Right hindlimb (tissue), 1 donor: ENCODE data around the gene FERMT3.

Experiments used
- DNase-seq: peaks from one replicate; pipeline ENCODE4 v3.0.0-alpha.2; 2018

Gene FERMT3

GRCh38 chr11:64222651-64223000, 16.1 kb downstream of the FERMT3 start:
- no peak for DNase-seq

GRCh38 chr11:64223001-64223651, 16.6 kb downstream of the FERMT3 start:
- DNase-seq, result peak; percentile 29

- DNase-seq, result no peak
Observed at GRCh38 chr11:64224151-64224890, 17.8 kb downstream of the FERMT3 start.

- DNase-seq, result no peak
Observed at GRCh38 chr11:64224891-64225607, 18.5 kb downstream of the FERMT3 start.

GRCh38 chr11:64225608-64226506, 19.3 kb downstream of the FERMT3 start, which contains the start of the genes NUDT22 and TRPT1:
NUDT22 (plus strand) TSS chr11:64226274; CDS start chr11:64226653, 379 bp downstream.
TRPT1 (minus strand) TSS chr11:64226186; CDS start chr11:64225860, 326 bp downstream.
- DNase-seq, result peak; percentile 94

- DNase-seq, result peak; percentile 64
Observed at GRCh38 chr11:64226507-64227051, 20.1 kb downstream of the FERMT3 start.

- DNase-seq, result peak; percentile 20
Observed at GRCh38 chr11:64227405-64227956, 21.0 kb downstream of the FERMT3 start.

- DNase-seq, result no peak
Observed at GRCh38 chr11:64229090-64229743, 22.7 kb downstream of the FERMT3 start.

GRCh38 chr11:64229744-64230170, 23.2 kb downstream of the FERMT3 start:
- no peak for DNase-seq

GRCh38 chr11:64230171-64230984, 23.9 kb downstream of the FERMT3 start, which contains the start of gene DNAJC4:
DNAJC4 (plus strand) TSS chr11:64230548; CDS start chr11:64230855, 307 bp downstream.
- peak; percentile 94 for DNase-seq

GRCh38 chr11:64230985-64231365, 24.5 kb downstream of the FERMT3 start:
- DNase-seq, result no peak

- DNase-seq, result no peak
Observed at GRCh38 chr11:64231546-64231945, 25.0 kb downstream of the FERMT3 start.

- DNase-seq, result no peak
Observed at GRCh38 chr11:64232182-64232966, 25.9 kb downstream of the FERMT3 start.

GRCh38 chr11:64232967-64233315, 26.4 kb downstream of the FERMT3 start:
- no peak for DNase-seq

- DNase-seq, result peak; percentile 85
Observed at GRCh38 chr11:64233913-64234586, 27.5 kb downstream of the FERMT3 start, which contains the start of gene VEGFB. VEGFB (plus strand) TSS chr11:64234584; CDS start chr11:64234834, 250 bp downstream.

- DNase-seq, result no peak
Observed at GRCh38 chr11:64234647-64235379, 28.3 kb downstream of the FERMT3 start.

GRCh38 chr11:64235437-64236161, 29.1 kb downstream of the FERMT3 start:
- no peak for DNase-seq
